Stimulated activated CD4-positive, alpha-beta T cell treated with anti-CD3 and anti-CD28 coated beads, Interleukin-2, amount 100 ng/mL, for 48 hours (primary cell): Measurements from ENCODE around the gene RBKS.

ENCODE experiments used
- DNase-seq, 2 donors: peaks; one replicate each; pipeline ENCODE4 v3.0.0-alpha.2; 2020

Gene RBKS

DNA sequence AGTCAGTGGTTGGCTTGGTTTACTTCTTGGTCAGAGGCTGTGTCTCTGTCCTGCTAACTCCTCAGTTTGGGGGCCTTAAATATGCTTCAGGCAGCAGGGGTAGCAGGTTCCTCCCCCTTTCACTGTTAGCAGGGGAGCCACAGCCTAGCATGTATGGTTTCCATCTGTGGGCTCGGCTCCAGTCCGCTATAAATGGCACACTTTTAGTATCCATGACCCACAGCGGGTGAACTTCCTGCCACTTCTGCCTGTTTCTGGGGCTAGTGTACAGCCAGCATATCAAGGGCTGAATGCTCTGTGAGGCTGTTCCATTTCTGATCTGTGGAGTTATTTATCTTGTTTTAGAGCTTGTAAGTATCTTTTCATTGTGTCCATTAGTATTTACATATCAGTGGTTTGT, 60.4 kb downstream of the RBKS start:
- no peak for DNase-seq

DNA sequence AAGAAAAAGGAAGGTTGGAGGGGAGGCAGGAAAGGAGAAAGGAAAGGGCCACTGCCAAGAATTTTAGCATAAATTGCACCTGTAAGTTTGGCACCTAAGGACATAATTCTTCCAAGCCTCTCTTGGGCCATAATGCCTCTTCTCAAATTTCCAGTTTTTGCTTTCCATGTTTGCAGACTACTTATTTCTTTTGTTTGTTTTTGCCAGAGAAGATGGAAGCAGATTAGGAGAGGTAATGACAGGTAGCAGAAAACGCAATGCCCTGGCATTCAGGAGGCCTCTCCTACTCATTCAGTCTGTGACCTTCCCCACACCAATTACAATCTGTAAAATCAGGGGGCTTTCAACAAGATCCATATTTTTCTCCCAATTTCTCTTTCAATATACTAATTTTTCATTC, 61.9 kb downstream of the RBKS start:
- DNase-seq: no peak

DNA sequence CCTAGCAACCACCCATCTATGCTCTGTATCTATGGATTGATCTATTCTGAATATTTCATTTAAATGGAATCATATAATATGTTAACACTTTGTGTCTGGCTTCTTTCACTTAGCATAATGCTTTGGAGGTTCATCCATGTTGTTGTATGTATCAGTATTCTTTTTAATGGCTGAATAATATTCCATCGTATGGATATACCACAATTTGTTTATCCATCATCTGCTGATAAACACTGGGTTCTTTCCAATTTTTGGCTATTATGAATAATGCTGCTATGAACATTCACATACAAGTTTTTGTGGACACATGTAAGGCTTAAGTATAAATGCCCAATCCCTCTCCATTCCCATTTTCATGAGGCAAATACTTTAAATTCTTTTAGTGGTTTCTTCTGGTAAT, 65.8 kb downstream of the RBKS start:
- DNase-seq: no peak

DNA sequence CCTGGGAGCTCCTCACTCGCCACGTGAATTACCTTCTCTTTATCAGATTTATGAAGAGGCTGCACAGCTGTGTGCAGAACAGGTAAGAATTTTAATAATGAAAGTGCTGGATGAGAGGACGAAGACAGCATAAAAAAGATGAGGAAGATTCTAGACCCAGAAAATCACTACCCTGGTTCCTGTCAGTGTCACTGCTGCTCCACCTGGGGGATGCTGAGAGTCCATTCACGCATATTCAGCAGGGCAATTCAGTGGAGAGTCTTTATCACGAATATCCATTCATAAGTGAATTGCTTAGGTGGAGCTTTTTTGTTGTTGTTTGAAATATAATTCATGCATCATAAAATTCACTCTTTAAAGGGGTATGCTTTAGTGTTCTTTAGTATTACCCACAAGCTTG, 66.6 kb downstream of the RBKS start:
- no peak for DNase-seq

DNA sequence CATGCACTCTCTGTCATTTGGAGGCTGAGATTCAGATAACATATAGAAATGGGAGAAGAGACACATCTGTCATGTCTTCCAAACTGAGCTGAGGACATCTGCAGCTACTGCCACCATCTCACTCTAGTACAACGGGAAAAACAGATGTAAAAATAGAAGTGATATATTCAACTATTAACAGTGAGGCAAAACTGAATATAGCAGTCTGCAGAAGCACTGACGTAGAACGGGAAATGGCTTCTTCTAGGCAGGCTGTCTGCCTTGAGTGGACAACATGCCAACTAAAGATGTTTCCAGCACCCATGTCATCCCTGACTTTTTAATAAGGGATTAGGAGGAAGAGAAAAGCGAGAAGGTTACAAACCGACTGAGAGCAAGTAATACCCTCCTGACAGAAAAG, 67.1 kb downstream of the RBKS start:
- no peak for DNase-seq

DNA sequence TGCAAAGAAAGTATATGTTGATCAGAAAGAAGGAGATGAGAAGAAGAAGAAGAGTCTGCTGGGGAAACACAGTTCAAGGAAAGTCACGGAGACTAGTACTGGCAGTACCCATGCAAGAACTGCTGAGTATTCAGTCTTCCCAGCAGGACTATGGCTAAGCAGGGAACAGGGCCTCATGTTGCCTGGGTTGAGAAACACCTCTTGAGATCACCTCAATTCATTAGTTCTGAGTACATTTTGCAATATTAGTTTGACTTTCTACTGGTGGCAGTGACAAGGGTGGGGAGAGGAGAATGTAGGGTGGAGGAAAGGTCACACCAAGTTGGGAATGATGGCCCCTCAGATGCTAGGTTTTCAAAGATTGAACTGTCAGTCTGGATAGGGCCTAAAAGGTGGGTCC, 68.1 kb downstream of the RBKS start:
- DNase-seq: no peak

DNA sequence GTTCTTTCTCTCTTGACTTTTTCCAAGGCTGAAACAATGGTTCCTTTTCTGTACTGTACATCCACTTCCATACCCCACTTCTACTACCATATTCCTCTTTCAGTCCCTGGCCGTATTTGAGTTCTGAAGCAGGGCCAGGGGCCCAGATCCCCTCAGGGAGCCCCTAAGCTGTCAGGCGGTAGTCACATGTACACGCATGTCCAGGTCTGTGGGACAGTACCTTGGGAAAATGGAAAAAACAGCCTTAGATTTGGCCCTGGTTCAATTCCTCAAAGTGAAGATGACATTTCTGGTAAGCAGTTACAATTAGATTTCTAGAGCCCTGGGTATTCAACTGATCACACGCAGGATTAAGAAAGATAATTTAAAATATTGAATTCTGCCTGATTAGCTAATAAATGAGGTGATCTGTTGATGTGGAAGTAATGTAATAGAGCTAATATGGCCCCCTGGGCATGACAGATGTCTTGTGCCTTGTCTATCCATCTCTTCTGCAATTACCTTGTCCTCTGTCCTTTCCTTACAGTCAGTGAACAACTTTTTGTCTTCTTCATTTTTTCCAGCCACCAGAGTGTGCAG, 74.2 kb downstream of the RBKS start:
- DNase-seq: no peak

DNA sequence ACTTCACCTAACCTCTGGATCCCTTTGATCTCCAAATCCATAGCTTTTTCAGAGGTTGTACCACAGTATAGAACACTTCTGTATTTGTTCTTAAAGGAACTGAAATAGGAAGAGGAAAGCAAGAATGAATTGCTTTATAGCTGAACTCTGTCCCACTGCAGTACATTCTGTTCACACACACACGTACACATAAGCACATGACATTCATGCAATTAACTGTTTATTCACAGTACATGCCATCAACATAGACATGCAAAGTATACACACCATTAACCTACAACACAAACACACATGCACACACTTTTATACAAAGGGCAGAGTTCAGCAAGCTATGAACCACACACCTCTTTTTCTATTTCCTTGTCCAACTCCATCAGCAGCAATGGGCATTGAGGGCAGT, 75.4 kb downstream of the RBKS start:
- no peak for DNase-seq

DNA sequence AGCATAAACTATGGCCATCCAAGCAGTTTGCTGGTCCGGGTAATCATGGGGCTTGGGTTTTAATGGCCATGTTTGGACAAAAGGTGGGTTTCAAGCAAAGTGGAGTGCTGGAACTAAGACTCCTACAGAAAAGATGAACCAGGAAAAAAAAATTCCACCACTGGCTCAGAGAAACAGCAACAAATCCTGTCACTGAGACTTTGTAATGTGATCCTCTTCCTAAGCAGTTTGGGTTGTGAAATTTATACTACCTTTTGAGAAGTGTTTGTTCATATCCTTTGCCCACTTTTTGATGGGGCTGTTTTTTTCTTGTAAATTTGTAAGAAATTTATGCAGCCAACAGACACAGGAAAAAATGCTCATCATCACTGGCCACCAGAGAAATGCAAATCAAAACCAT, 78.4 kb downstream of the RBKS start:
- no peak for DNase-seq

DNA sequence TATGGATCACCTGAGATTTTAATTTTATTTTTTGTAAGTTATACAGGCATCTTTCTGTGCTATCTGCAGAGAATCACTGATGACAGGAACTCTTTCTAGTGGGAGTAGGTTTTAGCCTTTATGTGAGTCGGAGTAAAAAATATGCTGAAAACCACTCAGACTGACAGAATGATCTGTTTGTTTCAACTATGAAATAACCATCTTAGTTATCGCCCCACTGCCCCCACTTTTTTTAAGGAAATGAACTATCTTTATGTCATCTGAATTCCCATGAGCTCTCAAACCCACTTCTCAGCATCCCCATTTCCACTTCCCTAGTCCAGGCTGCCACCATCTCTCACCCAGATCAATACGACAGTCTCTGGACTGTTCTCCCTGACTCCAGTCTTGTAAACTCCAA, 79.7 kb downstream of the RBKS start:
- no peak for DNase-seq

DNA sequence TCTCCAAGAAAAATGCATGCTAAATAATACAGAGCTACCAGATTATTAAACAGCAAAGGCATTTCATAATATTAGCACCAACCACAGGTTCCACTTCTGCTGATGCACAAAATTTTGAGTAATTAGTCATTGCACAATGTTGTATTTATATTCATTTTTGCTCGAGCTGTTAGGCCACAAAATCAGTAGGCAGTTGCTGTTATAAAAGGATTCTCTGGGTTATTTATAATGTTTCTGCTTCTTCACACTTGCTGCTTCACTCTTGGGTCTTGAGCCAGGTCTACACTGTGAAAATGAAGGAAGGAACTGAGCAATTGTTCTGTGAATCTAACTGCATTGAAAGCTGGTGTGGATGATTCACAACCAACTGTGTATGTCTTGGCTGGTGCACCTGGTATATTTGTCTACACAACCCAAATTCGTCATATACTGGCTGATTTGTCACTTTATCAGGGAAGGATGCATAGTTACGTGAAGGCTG, 80.4 kb downstream of the RBKS start:
- no peak for DNase-seq

DNA sequence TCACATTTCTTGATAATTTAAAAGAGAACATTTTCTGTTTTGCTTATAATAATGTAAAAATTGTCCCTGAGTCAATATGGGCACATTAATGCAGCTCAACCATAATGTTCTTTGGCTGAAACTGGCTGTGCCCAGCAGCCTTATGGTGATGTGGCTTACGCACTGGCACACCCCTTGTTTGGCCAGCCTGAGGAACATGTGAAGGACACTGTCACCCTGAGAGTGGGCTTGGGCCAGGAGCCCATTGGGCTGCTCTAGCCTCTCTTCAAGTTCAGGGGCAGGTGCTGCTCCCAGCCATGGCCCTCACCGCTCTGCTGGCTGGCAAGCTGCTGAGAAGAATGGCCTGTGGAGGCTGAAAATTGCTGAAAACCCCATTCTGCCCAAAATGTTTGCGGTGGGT, 81.2 kb downstream of the RBKS start:
- DNase-seq: no peak

DNA sequence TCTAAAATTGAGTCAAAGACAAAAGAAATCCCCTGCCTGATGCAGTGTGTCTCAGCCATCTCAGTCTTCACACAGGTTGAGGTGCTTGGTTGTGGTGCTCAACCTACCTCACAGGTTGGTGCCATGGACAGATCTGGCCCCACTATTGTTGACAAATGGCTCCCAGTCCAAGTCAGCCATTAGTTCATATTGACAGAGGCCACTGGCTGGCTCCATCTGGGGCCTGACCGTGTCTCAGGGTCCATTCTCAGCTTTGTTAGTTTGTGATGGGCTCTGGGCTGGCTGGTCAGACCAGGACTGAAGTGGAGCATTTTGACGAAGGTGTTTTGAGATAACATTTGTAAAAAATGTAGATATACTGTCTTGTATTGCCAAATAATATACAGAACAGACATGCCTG, 81.8 kb downstream of the RBKS start:
- no peak for DNase-seq

DNA sequence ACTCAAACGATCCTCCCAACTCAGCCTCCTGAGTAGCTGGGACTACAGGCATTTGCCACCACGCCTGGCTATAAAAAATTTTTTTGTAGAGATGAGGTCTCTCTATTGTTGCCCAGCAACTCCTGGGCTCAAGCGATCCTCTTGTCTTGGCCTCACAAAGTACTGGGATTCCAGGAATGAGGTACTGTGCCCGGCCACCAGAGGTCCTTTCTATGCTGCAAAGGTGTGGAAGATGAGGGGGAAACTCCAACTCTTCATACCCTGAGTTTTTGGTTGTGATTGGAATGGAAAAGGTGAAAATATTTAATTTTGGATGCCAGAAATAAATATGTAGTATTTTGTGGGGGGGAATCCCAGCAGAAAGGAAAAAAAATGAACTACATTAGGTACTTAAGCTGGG, 82.7 kb downstream of the RBKS start:
- peak in 1 of 2 donors; percentile 6 for DNase-seq

DNA sequence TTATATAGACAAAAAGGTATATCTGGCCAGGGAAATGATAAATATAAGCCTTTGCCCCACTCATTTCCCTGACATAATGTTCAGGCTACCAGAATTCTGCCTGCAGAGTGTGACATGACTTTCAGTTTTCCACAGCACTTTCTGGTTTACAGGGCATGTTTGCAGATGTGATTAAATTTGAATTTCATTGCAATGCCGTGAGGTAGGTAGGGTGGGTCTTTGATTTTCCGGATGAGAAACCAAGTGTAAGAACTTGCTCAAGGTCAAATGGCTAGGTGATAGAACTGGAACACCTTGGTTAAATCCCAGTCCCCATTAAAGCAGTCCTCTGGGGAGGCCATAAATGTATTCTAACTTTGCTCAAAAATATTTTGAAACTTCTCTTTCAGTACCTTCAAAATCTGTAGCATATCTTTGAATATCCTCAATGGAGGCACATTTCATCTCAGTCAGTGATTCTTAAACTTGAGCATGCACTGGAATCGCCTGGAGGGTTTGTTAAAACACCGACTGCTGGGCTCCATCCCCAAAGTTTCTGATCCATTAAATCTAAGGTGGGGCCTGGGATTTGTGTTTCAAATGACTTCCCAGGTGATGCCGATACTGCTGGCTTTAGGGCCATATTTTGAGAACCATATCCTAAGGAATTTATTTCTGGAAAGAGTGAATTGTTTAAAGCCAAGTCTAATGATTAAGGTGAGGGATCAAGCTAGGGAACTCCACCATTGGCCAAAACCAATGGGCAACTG, 83.7 kb downstream of the RBKS start:
- no peak for DNase-seq

DNA sequence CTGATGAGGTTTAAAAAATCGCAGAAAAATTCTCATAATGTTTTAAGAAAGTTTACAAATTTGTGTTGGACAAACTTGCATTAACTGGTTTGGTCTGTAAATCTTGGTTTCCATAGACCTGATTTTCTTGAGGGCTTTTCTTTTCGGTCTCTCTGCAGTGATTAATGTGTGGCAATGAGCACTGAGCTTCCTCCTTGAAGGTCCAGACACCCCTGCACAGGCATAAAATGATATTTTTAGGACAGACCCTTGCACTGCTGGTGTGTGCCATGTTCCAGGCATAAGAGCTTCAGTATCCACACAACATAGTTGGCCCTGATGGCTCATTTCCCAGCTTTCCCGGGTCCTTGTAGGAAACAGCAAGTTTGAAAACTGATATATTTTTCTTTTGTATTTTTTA, 85.0 kb downstream of the RBKS start:
- no peak for DNase-seq

DNA sequence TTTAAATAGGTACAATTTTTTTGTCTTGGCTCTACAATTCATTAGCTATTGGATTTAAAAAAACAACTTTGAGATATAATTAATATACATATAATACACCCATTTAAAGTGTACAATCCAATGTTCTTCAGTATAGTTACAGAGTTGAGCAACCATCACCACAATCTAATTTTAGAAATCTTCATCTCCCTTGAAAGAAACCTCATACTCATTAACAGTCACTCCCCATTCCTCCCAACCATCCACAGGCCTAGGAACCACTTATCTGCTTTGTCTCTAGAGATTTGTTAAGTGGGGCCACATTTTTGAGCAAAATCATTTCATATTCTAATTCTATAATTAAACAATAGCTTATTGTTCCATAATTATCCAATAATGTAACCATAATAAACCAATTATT, 86.0 kb downstream of the RBKS start:
- DNase-seq: no peak

DNA sequence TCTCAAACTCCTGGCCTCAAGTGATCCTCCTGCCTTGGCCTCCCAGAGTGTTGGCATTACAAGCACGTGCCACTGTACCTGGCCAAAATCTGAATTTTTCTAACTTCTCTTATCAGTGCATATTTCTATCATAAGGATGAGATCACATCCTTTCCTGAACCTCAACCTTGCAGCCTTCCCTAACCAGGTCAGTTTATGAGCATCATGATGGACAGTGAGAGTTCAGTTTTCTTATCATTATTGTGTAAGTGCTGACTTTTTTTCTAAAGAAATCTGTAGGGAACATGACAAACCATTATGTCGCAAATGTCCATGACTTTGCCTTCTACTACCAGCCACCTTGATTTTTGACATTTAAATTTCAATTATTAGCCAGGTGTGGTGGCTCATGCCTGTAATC, 87.1 kb downstream of the RBKS start:
- DNase-seq: no peak

DNA sequence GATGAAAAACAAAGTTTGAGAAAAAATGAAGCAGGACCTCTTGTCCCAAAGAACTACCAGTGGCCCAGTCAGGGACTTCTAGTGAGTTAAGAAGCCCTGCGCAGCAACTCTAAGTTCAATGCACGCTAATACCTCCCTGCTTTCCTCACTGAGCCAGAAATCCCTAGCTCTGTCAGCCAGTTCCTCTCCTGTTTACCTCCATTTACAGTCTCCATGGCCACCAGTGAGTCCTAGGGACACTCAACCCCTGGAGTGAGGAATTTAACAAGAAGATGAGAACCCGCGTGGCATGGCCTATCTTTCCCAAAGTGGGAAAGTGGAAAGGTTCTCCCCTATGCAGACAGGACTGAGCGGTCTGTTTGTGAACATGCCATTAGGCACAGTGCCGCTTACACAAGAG, 87.6 kb downstream of the RBKS start:
- no peak for DNase-seq

DNA sequence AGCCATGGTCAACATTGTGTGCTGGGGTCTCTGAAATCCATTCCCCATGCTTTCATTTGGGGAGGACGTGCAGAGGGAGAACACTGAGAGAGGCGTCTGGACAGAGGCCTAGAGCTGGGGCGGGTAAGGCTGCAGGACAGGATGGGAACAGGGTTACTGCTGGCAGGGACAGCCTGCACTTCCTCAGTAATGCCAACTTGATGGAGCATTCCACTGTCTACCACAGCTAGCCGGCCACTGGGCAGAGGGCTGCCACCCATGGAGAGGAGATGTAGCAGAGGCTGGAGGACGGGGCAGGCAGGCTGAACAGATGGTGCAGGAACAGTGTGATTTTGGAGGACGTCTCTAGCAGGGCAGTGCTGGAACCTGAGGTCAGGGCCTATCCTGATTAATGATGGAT, 89.3 kb downstream of the RBKS start:
- no peak for DNase-seq

DNA sequence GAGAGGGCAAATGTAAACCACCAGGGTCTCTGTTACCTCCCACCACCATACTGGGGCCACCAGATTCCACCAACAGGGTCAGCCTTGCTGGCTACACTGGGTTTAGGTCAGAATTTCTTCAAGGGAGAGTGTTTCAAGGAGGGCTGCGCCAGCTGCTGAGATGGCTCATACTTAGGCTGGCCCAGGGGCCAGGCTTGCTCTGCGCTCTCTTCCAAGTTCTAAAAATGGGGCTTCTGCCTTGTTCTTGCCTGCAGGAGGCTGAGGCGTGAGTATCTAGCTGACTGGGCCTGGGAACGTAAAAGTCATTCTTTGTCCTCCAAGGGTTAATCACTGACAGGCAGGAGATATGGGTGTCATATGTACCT, 90.6 kb downstream of the RBKS start:
- no peak for DNase-seq

DNA sequence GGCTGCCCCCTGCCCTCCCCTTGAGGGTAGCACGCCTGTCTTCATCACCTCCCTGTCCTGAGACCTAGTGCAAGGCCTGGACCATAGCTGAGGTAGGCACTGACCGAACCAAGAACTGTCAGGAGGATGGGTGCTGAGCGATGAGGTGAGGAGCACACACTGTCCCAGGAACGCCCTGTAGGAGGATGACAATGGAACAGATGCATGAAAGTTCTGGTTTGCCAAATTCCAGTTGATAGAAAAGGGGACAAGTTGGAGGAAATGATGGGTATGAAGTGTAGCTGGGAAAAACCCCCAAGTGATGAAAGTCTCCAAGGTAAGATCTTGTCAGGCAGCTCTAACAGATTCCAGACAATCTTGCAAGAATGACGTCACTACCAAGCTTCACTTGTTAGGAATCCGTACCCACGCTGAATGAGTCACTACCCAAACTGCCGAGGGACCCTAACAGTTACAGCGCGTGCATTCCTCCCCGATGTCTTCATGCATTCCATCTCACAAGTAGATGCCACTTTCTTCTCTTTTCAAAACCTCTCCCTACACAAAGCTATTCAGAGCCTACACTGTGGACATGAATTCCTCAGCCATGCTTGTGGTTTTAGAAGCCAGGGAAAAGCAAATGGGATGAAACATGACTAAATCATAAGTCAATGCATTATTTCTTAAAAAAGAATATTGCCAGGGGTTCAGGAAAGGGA, 91.1 kb downstream of the RBKS start:
- DNase-seq: no peak

DNA sequence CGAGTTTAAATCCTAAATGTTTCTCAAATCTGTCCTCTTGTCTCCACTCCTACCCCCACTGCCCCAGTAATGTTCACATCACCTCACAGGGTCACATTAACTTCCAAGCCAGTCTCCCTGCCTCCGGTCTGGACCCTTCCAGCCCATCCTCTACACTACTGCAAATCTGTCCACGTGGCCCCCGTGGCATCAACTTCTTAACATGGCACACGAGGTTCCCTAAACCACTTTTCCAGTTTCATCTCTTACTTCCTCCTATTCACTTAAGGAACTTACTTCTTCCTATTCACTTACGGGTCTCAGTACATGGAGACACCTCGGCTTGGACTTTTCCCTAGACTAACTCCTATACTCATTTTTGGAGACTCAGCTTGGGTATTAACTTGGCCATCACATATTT, 91.7 kb downstream of the RBKS start:
- DNase-seq: no peak

DNA sequence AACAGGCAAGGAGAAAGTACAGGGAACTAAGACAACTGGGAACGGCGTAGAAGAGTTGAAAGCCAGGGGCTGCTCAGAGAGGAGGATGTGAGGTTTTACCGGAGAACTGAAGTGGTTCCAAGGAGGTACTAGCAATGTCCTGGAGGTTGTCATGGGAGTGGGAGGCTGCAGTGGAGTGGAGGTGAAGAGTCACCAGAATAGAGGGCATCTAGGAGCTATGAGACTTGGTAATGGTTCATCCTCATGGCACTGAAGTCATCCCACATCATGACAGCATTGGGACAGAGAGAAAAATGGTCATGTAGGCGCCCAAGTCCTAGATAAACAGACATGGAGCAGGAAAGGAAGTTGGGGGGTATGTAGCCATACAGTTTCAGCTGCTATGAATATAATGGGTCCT, 92.3 kb downstream of the RBKS start:
- no peak for DNase-seq
